Measurements from ENCODE around the gene ATXN10. TPM values are rescaled to one million over a fixed set of nuclear protein-coding genes. Genes with fewer than 3 reads are reported as not detected.

The ATXN10 gene
- total RNA-seq, 5 donors from 2014 or later (not counting 1 experiment from before 2014, with no cell fraction given): 58.9 to 85.0 (median 69.6) TPM

DNA sequence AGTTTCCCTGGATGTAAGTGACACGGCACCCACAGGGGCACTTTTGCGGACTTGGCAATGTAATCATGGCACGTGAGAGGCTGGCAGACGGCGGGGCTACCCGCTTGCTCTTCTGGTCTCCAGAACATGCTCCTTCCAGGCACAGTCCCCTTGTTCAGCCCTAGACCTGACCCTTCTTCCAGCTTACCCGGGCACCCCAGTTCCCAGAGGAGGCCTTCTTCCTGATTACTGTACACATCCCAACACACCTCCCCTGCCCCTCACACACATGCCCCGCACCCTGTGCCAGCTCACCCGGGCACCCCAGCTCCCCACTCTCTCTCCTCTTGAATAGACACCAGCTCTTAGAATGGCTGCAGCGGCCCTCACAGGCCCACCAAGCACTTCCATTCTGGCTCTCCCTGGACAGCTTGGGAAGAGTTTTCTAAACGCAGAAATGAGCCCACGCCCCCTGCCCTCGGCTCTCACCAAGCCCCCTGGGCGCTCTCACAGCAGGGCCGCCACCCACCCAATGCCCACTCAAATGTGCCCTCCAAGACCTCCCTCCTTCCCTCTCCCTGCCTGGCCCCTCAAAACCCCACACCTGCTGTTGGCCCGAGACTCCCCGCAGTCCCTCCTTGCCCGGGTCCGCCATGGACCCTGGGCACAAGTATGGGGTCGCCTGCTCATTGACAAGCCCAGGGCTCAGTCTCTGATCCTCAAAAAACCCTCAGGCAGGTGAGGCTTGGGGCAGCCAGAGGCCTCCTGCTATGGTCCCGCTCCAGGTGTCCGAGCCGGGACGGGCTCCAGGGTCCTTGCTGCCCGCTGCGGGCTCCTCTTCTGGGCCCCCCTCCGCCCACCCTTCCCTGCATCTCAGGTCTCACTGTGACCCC is 216.8 kb downstream of the ATXN10 start:
- Histone ChIP-seq H3K27ac (ENCODE audit: low read length) (no peak overlapping the region), H3K4me1 (ENCODE audit: control insufficient read depth in 1 of 2, extremely low read depth in 1 of 2, insufficient read depth in 2 of 2, low read length in 2 of 2) (no peaks in the 10 kb centered on the region), H3K4me3 (ENCODE audit: control insufficient read depth in 1 of 2, extremely low read depth in 1 of 2, low read length in 1 of 2) (no peak overlapping the region), H3K9me3 (no peaks in the 10 kb centered on the region), H3K36me3 (ENCODE audit: control insufficient read depth in 2 of 2, extremely low read depth in 1 of 2, insufficient read depth in 1 of 2, low read length in 1 of 2) (no peaks in the 10 kb centered on the region), H3K27me3 (replicated peaks in 1 of 2; ENCODE audit: control insufficient read depth in 2 of 2, extremely low read depth in 1 of 2, insufficient read depth in 2 of 2, low read length in 1 of 2) (peaks cover 0 to 84% of the 10 kb centered on the region in 2 experiments)
- no peak for ATAC-seq (replicated peaks in 1 of 4)
- Mint-ChIP-seq H3K27ac (no peak overlapping the region), H3K4me1 (no peaks in the 10 kb centered on the region), H3K9me3 (no peaks in the 10 kb centered on the region), H3K27me3 (peaks cover 15 to 29% of the 10 kb centered on the region in 2 donors), H3K4me3 (no peak overlapping the region), H3K36me3 (no peaks in the 10 kb centered on the region)
- ChIA-PET POLR2A (no interaction called here), CTCF (no interaction called here)
- 90% methylated on average over 23 of the region's 27 CpGs for WGBS (ENCODE audit: insufficient coverage)
- DNase-seq: no peak

DNA sequence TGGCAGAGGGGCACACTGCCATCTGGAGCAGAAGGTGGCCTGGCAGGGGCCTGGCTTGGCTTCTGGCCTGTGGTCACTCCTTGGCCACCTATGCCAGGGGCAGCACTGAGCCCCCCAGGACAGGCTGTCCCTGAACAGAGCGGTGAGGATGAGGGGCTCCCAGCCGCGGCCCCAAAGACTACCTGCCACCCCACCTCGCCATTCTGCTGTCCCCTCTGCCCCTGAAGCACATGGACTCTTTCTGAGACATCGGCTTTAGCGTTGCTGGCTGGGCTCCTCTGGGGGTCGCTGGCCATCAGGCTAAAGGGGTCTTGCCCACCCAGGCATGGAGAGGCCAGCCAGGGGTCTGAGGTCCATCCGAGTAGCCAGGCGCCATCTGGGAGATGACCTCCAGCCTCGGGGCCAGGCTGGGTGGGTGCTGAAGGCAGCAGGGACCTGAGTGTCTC is 217.5 kb downstream of the ATXN10 start:
- CTCF ChIA-PET: no interaction called here
- no peaks in the 10 kb centered on the region for H3K4me1 Mint-ChIP-seq
- DNase-seq: no peak
- Histone ChIP-seq H3K27me3 (replicated peaks in 1 of 2; ENCODE audit: control insufficient read depth in 2 of 2, extremely low read depth in 1 of 2, insufficient read depth in 2 of 2, low read length in 1 of 2) (peaks cover 0 to 78% of the 10 kb centered on the region in 2 experiments), H3K4me3 (ENCODE audit: control insufficient read depth in 1 of 2, extremely low read depth in 1 of 2, low read length in 1 of 2) (no peak overlapping the region), H3K27ac (ENCODE audit: low read length) (no peak overlapping the region), H3K9me3 (no peaks in the 10 kb centered on the region), H3K36me3 (ENCODE audit: control insufficient read depth in 2 of 2, extremely low read depth in 1 of 2, insufficient read depth in 1 of 2, low read length in 1 of 2) (no peaks in the 10 kb centered on the region), H3K4me1 (ENCODE audit: control insufficient read depth in 1 of 2, extremely low read depth in 1 of 2, insufficient read depth in 2 of 2, low read length in 2 of 2) (no peaks in the 10 kb centered on the region)
- H3K36me3 Mint-ChIP-seq: no peaks in the 10 kb centered on the region
- POLR2A ChIA-PET: no interaction called here
- H3K27ac Mint-ChIP-seq: no peak overlapping the region
- no peaks in the 10 kb centered on the region for H3K9me3 Mint-ChIP-seq
- H3K27me3 Mint-ChIP-seq: peaks cover 13 to 26% of the 10 kb centered on the region in 2 donors
- no peak overlapping the region for H3K4me3 Mint-ChIP-seq
- whole genome bisulfite sequencing (ENCODE audit: insufficient coverage): 84% methylated on average over 7 of the region's 10 CpGs
- ATAC-seq (replicated peaks in 1 of 4): no peak

DNA sequence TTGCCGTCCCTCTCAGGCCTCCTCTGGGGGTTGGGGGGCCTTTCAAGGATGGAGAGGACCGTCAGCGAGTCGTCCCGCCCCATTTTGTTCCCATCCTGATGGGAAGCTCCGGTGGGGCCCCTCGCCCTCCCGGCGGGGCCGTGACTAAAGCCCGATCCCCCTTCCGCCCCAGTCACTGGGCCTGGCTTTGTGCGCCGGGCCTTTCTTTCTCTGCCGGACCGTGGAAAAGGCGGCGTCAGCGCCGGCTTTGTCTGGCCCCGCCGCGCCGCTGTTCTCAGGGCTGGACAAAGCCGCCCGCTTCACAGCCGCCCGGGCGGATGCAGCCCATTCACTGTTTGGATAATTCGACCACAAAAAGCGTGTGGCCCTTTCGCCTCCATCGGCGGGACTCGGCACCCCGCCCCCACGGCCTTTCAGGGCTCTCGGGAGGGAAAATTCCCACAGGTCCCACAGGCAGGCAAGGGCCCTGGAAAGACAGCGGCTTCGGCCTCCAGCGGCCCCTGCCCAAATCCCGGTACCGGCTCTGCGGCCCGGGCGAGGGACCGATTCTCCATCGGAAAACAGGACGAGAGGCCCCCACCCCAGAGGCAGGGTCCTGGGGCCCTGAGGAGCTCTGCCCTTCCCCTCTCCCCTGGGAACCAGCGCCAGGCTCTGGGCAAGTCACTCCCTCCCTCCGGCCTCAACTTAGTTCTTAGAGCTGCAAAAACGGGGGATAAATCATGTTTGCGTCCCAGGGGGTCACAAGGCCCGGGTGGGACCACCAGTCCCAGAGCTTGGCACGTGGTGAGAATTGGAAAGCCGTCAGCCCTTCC is 218.1 kb downstream of the ATXN10 start:
- WGBS (ENCODE audit: insufficient coverage): 31% methylated on average over 55 of the region's 56 CpGs
- POLR2A ChIA-PET: no interaction called here

DNA sequence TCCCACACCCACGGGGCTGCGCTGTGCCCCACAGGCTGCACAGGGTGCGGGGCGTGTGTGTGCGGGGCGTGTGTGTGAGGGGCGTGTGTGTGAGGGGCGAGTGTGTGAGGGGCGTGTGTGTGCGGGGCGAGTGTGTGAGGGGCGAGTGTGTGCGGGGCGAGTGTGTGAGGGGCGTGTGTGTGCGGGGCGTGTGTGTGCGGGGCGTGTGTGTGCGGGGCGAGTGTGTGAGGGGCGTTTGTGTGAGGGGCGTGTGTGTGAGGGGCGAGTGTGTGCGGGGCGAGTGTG is 218.7 kb downstream of the ATXN10 start:
- Mint-ChIP-seq H3K36me3 (no peaks in the 10 kb centered on the region), H3K27ac (no peak overlapping the region), H3K4me3 (no peak overlapping the region), H3K9me3 (no peaks in the 10 kb centered on the region), H3K27me3 (peaks cover 13 to 33% of the 10 kb centered on the region in 2 donors), H3K4me1 (no peaks in the 10 kb centered on the region)
- no peaks in the 10 kb centered on the region for H3K36me3 ChIP-seq (ENCODE audit: control insufficient read depth in 2 of 2, extremely low read depth in 1 of 2, insufficient read depth in 1 of 2, low read length in 1 of 2)
- H3K4me3 ChIP-seq (ENCODE audit: control insufficient read depth in 1 of 2, extremely low read depth in 1 of 2, low read length in 1 of 2): no peak overlapping the region
- POLR2A ChIA-PET: no interaction called here
- CTCF ChIA-PET: no interaction called here
- ATAC-seq (replicated peaks in 1 of 4) (no peak), DNase-seq (no peak)
- H3K9me3 ChIP-seq: no peaks in the 10 kb centered on the region
- 99% methylated on average over 18 of the region's 26 CpGs for WGBS (ENCODE audit: insufficient coverage)
- no peak overlapping the region for H3K27ac ChIP-seq (ENCODE audit: low read length)
- no peaks in the 10 kb centered on the region for H3K4me1 ChIP-seq (ENCODE audit: control insufficient read depth in 1 of 2, extremely low read depth in 1 of 2, insufficient read depth in 2 of 2, low read length in 2 of 2)
- H3K27me3 ChIP-seq (replicated peaks in 1 of 2; ENCODE audit: control insufficient read depth in 2 of 2, extremely low read depth in 1 of 2, insufficient read depth in 2 of 2, low read length in 1 of 2): peaks cover 0 to 68% of the 10 kb centered on the region in 2 experiments

More for the DNA sequence above, 218.1 kb downstream of the ATXN10 start:
- H3K4me1 ChIP-seq (ENCODE audit: control insufficient read depth in 1 of 2, extremely low read depth in 1 of 2, insufficient read depth in 2 of 2, low read length in 2 of 2): no peaks in the 10 kb centered on the region
- no peak overlapping the region for H3K4me3 ChIP-seq (ENCODE audit: control insufficient read depth in 1 of 2, extremely low read depth in 1 of 2, low read length in 1 of 2)
- no peak for DNase-seq
- no peak for ATAC-seq (replicated peaks in 1 of 4)
- no peak overlapping the region for H3K27ac ChIP-seq (ENCODE audit: low read length)
- peaks cover 0 to 72% of the 10 kb centered on the region in 2 experiments for H3K27me3 ChIP-seq (replicated peaks in 1 of 2; ENCODE audit: control insufficient read depth in 2 of 2, extremely low read depth in 1 of 2, insufficient read depth in 2 of 2, low read length in 1 of 2)
- Mint-ChIP-seq H3K27ac (no peak overlapping the region), H3K36me3 (no peaks in the 10 kb centered on the region), H3K4me1 (no peaks in the 10 kb centered on the region), H3K4me3 (no peak overlapping the region), H3K27me3 (peaks cover 13 to 30% of the 10 kb centered on the region in 2 donors), H3K9me3 (no peaks in the 10 kb centered on the region)
- H3K36me3 ChIP-seq (ENCODE audit: control insufficient read depth in 2 of 2, extremely low read depth in 1 of 2, insufficient read depth in 1 of 2, low read length in 1 of 2): no peaks in the 10 kb centered on the region
- CTCF ChIA-PET: no interaction called here
- no peaks in the 10 kb centered on the region for H3K9me3 ChIP-seq

DNA sequence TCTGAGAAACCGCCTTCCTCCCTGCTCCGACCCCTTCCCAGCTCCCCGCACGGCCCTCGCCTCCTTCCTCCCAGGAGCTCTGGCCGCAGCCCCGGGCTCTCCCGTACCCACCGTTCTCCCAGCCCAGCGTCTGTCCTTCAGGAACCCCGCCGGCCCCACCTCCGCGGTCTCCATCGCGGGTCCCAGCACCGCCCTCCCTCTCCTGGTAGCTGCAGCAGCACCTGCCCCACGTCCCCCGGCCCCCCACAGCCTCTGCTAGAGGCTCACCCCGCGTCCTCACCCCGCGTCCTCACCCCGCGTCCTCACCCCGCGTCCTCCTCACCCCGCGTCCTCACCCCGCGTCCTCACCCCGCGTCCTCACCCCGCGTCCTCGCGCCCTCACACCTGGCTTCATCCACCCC is 219.4 kb downstream of the ATXN10 start:
- 81% methylated on average over 30 of the region's 37 CpGs for WGBS (ENCODE audit: insufficient coverage)
- Histone ChIP-seq H3K9me3 (no peaks in the 10 kb centered on the region), H3K36me3 (ENCODE audit: control insufficient read depth in 2 of 2, extremely low read depth in 1 of 2, insufficient read depth in 1 of 2, low read length in 1 of 2) (no peaks in the 10 kb centered on the region), H3K27me3 (replicated peaks in 1 of 2; ENCODE audit: control insufficient read depth in 2 of 2, extremely low read depth in 1 of 2, insufficient read depth in 2 of 2, low read length in 1 of 2) (peaks cover 0 to 68% of the 10 kb centered on the region in 2 experiments), H3K4me3 (ENCODE audit: control insufficient read depth in 1 of 2, extremely low read depth in 1 of 2, low read length in 1 of 2) (no peak overlapping the region), H3K27ac (ENCODE audit: low read length) (no peak overlapping the region), H3K4me1 (ENCODE audit: control insufficient read depth in 1 of 2, extremely low read depth in 1 of 2, insufficient read depth in 2 of 2, low read length in 2 of 2) (no peaks in the 10 kb centered on the region)
- no peak for ATAC-seq (replicated peaks in 1 of 4)
- Mint-ChIP-seq H3K4me3 (no peak overlapping the region), H3K36me3 (no peaks in the 10 kb centered on the region), H3K9me3 (no peaks in the 10 kb centered on the region), H3K27ac (no peak overlapping the region), H3K27me3 (peaks cover 13 to 33% of the 10 kb centered on the region in 2 donors), H3K4me1 (no peaks in the 10 kb centered on the region)
- DNase-seq: no peak
- CTCF ChIA-PET: interaction anchor here in 1 of 2 donors (0.5 kb wide), 1 partner anchor 26 kb away, joined by 3 read pairs; no protein-coding TSS in a partner anchor
- POLR2A ChIA-PET: no interaction called here

DNA sequence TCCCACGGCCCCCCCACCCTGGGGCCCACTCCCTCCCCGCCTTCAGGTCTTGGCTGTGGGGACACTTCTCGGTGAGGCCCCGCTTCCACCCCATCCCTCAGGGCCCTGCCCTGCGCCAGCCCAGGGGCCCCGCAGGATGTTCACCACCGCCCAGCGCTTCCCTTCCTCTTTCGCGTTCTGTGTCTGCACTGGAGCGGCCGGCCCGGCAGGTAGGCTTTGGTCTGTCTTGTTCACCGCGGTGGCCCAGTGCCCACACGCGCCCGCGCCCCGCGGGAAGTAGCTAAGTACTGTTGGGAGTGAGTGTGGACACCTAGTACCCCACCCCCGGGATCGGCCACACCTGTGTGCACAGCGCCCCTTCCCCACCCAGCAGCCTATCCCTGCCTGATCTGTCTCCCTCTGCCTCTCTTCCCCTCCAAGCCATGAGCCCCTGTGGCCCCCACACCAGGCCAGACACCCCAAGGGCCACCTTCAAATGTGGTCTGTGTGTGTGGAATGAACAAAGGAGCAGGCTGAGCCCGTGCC is 219.9 kb downstream of the ATXN10 start:
- no peaks in the 10 kb centered on the region for H3K9me3 Mint-ChIP-seq
- Histone ChIP-seq H3K9me3 (no peaks in the 10 kb centered on the region), H3K27ac (ENCODE audit: low read length) (no peak overlapping the region), H3K4me1 (ENCODE audit: control insufficient read depth in 1 of 2, extremely low read depth in 1 of 2, insufficient read depth in 2 of 2, low read length in 2 of 2) (no peaks in the 10 kb centered on the region), H3K36me3 (ENCODE audit: control insufficient read depth in 2 of 2, extremely low read depth in 1 of 2, insufficient read depth in 1 of 2, low read length in 1 of 2) (no peaks in the 10 kb centered on the region), H3K4me3 (ENCODE audit: control insufficient read depth in 1 of 2, extremely low read depth in 1 of 2, low read length in 1 of 2) (no peak overlapping the region), H3K27me3 (replicated peaks in 1 of 2; ENCODE audit: control insufficient read depth in 2 of 2, extremely low read depth in 1 of 2, insufficient read depth in 2 of 2, low read length in 1 of 2) (peaks cover 0 to 70% of the 10 kb centered on the region in 2 experiments)
- no peaks in the 10 kb centered on the region for H3K4me1 Mint-ChIP-seq
- CTCF ChIA-PET: interaction anchor here in 1 of 2 donors (0.5 kb wide), 1 partner anchor 27 kb away, joined by 3 read pairs; no protein-coding TSS in a partner anchor
- peaks cover 11 to 31% of the 10 kb centered on the region in 2 donors for H3K27me3 Mint-ChIP-seq
- no peak overlapping the region for H3K27ac Mint-ChIP-seq
- 11% methylated on average over 8 of the region's 25 CpGs for WGBS (ENCODE audit: insufficient coverage)
- no peak overlapping the region for H3K4me3 Mint-ChIP-seq
- no peak for DNase-seq
- no peak for ATAC-seq (replicated peaks in 1 of 4)
- H3K36me3 Mint-ChIP-seq: no peaks in the 10 kb centered on the region
- POLR2A ChIA-PET: no interaction called here
